ENCODE measurements around the gene CHTF18. TPM values are rescaled to one million over a fixed set of nuclear protein-coding genes. Genes with fewer than 3 reads are reported as not detected.

The CHTF18 gene
- total RNA-seq, 1 donor, result 20.0 TPM

- no peak for DNase-seq (ENCODE audit: low read depth)
- no peak for TF ChIP-seq CTCF (IDR thresholded peaks at IDR 0.05; ENCODE audit: insufficient read depth, low read length)
- no peak within 1 kb of the TSS for H3K4me3 ChIP-seq (ENCODE audit: low read depth, low read length)
These were observed 27.7 kb upstream of the CHTF18 start, which contains the start of gene MSLN for GRCh38 chr16:760545-761343. MSLN (plus strand) TSS chr16:760734; CDS start chr16:762681, 1,947 bp downstream.

- DNase-seq (ENCODE audit: low read depth), result no peak
- H3K4me3 ChIP-seq (ENCODE audit: low read depth, low read length), result no peak overlapping the region
- no peak for TF ChIP-seq CTCF (IDR thresholded peaks at IDR 0.05; ENCODE audit: insufficient read depth, low read length)
These were observed 26.6 kb upstream of the CHTF18 start for GRCh38 chr16:761625-762513.

GRCh38 chr16:762595-763268, 25.7 kb upstream of the CHTF18 start:
- DNase-seq (ENCODE audit: low read depth), result no peak
- no peak for TF ChIP-seq CTCF (IDR thresholded peaks at IDR 0.05; ENCODE audit: insufficient read depth, low read length)
- no peak overlapping the region for H3K4me3 ChIP-seq (ENCODE audit: low read depth, low read length)

- DNase-seq (ENCODE audit: low read depth), result no peak
- no peak for TF ChIP-seq CTCF (IDR thresholded peaks at IDR 0.05; ENCODE audit: insufficient read depth, low read length)
- no peak overlapping the region for H3K4me3 ChIP-seq (ENCODE audit: low read depth, low read length)
These were observed 24.8 kb upstream of the CHTF18 start for GRCh38 chr16:763369-764183.

- TF ChIP-seq CTCF (IDR thresholded peaks at IDR 0.05; ENCODE audit: insufficient read depth, low read length), result peak; percentile 6
- H3K4me3 ChIP-seq (ENCODE audit: low read depth, low read length), result no peak overlapping the region
- DNase-seq (ENCODE audit: low read depth), result no peak
These were observed 24.2 kb upstream of the CHTF18 start for GRCh38 chr16:764184-764750.

Measured in fibroblast of the aortic adventitia (primary cell).